ENCODE data around the gene ZFR2. TPM values are rescaled to one million over a fixed set of nuclear protein-coding genes. Genes with fewer than 3 reads are reported as not detected.

The ZFR2 gene
- total and polyA plus RNA-seq, 2 of the 8 experiments (the other 6 are each of a cell fraction or from before 2014, with no cell fraction given) = 14.5 to 28.4 TPM

- ChIA-PET POLR2A (ENCODE audit: partially characterized antibody) (interaction anchor here (1.6 kb wide), 1 partner anchor 16 kb away, joined by 3 read pairs; no protein-coding TSS in a partner anchor), CTCF (ENCODE audit: partially characterized antibody) (no interaction called here)
- Histone ChIP-seq H3K4me3 (ENCODE audit: extremely low read depth in 1 of 4, insufficient read depth in 2 of 4, low read depth in 3 of 4, low read length in 4 of 4) (no peak overlapping the region), H3K9me3 (ENCODE audit: insufficient read depth in 2 of 2, low read depth in 1 of 2, low read length in 1 of 2) (peaks cover 6 to 11% of the 10 kb centered on the region in 2 experiments), H3K56ac (replicated peaks; ENCODE audit: insufficient read length, low read depth, low read length) (no peak overlapping the region), H2AK5ac (ENCODE audit: low read depth, low read length) (0 out of 2 replicates have a peak overlapping the region, but pooled peaks have one; percentile 68), H3K18ac (ENCODE audit: extremely low read depth, low read length) (no peak overlapping the region), H2BK120ac (replicated peaks; ENCODE audit: low read depth, low read length) (no peak overlapping the region), H3K27me3 (replicated peaks in 1 of 4; ENCODE audit: control insufficient read depth in 3 of 4, extremely low read depth in 1 of 4, insufficient read depth in 3 of 4, low read length in 3 of 4) (no peaks in the 10 kb centered on the region), H2BK12ac (ENCODE audit: low read depth, low read length) (no peak overlapping the region), H4K8ac (ENCODE audit: extremely low read depth, insufficient read depth, low read length) (no peak overlapping the region), H3K4me2 (ENCODE audit: insufficient read depth in 1 of 2, low read depth in 2 of 2, low read length in 2 of 2) (no peak overlapping the region), H2BK5ac (ENCODE audit: low read depth, low read length) (no peak overlapping the region), H3K4me1 (replicated peaks in 1 of 4; ENCODE audit: control insufficient read depth in 3 of 4, insufficient read depth in 4 of 4, low read length in 3 of 4) (no peaks in the 10 kb centered on the region), H4K20me1 (replicated peaks in 1 of 2; ENCODE audit: control insufficient read depth in 1 of 2, insufficient read depth in 2 of 2, low read length in 2 of 2) (no peaks in the 10 kb centered on the region), H3K14ac (ENCODE audit: insufficient read length) (no peak overlapping the region), H3K36me3 (ENCODE audit: control insufficient read depth in 2 of 4, insufficient read depth in 4 of 4, low read length in 3 of 4) (no peaks in the 10 kb centered on the region), H2AFZ (ENCODE audit: low read length) (no peak overlapping the region), H3K23ac (ENCODE audit: insufficient read length) (no peak overlapping the region), H3K23me2 (ENCODE audit: low read depth, low read length) (no peaks in the 10 kb centered on the region), H3K9ac (replicated peaks in 1 of 4; ENCODE audit: extremely low read depth in 1 of 4, low read depth in 3 of 4, low read length in 3 of 4) (peak overlapping the region in 1 of 4 experiments; percentile 45; a peak in 1 of 7 replicates), H4K91ac (replicated peaks; ENCODE audit: insufficient read length, low read length) (no peak overlapping the region), H4K5ac (ENCODE audit: insufficient read length, low read depth, low read length) (no peak overlapping the region), H3K27ac (ENCODE audit: low read depth, low read length) (no peak overlapping the region), H2BK20ac (ENCODE audit: low read length) (no peak overlapping the region), H2BK15ac (ENCODE audit: low read length) (no peak overlapping the region), H3K79me2 (ENCODE audit: control insufficient read depth in 1 of 2, insufficient read depth in 2 of 2, low read length in 2 of 2) (no peaks in the 10 kb centered on the region), H3K4ac (replicated peaks; ENCODE audit: insufficient read length, low read depth, low read length) (no peak overlapping the region), H3K79me1 (ENCODE audit: low read depth, low read length) (no peaks in the 10 kb centered on the region)
- FAIRE-seq (peak; percentile 7), DNase-seq (ENCODE audit: low read depth in 1 of 2, low spot score in 2 of 2) (no peak)
- 93% methylated on average over 19 of the region's 19 CpGs; no CpG with 5 or more reads in 1 of the 2 experiments for WGBS, 2 experiments (ENCODE audit: extremely low coverage in 1 of 2, insufficient coverage in 1 of 2, insufficient read length in 1 of 2, insufficient replicate concordance in 2 of 2, low coverage in 1 of 2, low lambda C conversion rate in 2 of 2, missing lambda C conversion rate in 1 of 2)
- TF ChIP-seq MAFK (IDR thresholded peaks at IDR 0.05; ENCODE audit: low read depth, low read length) (no peak), RNF2 (IDR thresholded peaks at IDR 0.05; ENCODE audit: borderline replicate concordance, low read depth, low read length, missing control alignments, poor library complexity, severe bottlenecking) (no peak), YY1 (IDR thresholded peaks at IDR 0.05; ENCODE audit: low read depth, low read length) (no peak), SP1 (IDR thresholded peaks at IDR 0.05; ENCODE audit: low read depth, low read length) (no peak), CEBPB (IDR thresholded peaks at IDR 0.05; ENCODE audit: low read depth, low read length) (no peak), CBX8 (IDR thresholded peaks at IDR 0.05; ENCODE audit: borderline replicate concordance, low read depth, low read length) (no peak), PHF8 (conservative IDR thresholded peaks at IDR 0.05; ENCODE audit: low read depth, low read length) (no peak), CHD2 (IDR thresholded peaks at IDR 0.05; ENCODE audit: low read length) (no peak), JUN (IDR thresholded peaks at IDR 0.05; ENCODE audit: low read depth, low read length) (no peak), TAF1 (IDR thresholded peaks at IDR 0.05; ENCODE audit: low read depth, low read length) (no peak), NRF1 (IDR thresholded peaks at IDR 0.05; ENCODE audit: low read depth, low read length) (no peak), EZH2 (IDR thresholded peaks at IDR 0.05; ENCODE audit: low read depth, low read length, severe bottlenecking) (no peak), FOSL1 (IDR thresholded peaks at IDR 0.05; ENCODE audit: insufficient read depth, low read depth, low read length) (no peak)
These were observed 30.9 kb downstream of the ZFR2 start for GRCh38 chr19:3837922-3838321.

All from H1 (cell line).